ENCODE data around the gene TPST1.

DNA sequence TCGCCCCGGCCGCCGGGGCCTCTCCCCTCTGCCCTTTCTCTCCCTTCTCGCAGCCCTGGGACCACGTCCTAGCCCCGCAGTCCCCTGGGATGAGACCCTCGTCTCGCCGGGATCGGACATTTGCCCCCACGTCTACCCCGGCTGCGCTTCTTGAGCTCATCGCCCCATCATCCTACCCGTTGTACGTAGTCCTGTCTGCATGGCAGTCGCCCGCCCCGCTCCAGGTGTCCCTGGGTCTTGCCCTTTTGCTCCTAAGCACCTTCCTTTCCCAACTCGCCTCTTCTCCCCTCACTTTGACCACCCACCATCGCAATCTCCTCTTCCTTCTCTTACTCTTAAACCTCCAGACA is 582 bp downstream of the TPST1 start:
- TF ChIP-seq ZNF274 (IDR thresholded peaks at IDR 0.05; ENCODE audit: low read depth, low read length) (no peak), YY1 (IDR thresholded peaks at IDR 0.05; ENCODE audit: insufficient read depth, insufficient read length) (no peak)
